HepG2 (cell line): ENCODE data around the gene CAMK2G.

ENCODE experiments used
- POLR2AphosphoS5 ChIP-seq: IDR thresholded peaks from 2 replicates; pipeline ENCODE4 v1.6.1; 2012; ENCODE audit warnings: low read depth, low read length
- TF ChIP-seq, protein P1 (sequence below): sonication (generic); formaldehyde crosslinking; IDR thresholded peaks from 2 replicates; pipeline ENCODE4 v1.4.0; 2020; ENCODE audit warnings: low read depth, missing genetic modification reagents

- no peak for TF ChIP-seq POLR2AphosphoS5
- TF ChIP-seq, protein P1, sequence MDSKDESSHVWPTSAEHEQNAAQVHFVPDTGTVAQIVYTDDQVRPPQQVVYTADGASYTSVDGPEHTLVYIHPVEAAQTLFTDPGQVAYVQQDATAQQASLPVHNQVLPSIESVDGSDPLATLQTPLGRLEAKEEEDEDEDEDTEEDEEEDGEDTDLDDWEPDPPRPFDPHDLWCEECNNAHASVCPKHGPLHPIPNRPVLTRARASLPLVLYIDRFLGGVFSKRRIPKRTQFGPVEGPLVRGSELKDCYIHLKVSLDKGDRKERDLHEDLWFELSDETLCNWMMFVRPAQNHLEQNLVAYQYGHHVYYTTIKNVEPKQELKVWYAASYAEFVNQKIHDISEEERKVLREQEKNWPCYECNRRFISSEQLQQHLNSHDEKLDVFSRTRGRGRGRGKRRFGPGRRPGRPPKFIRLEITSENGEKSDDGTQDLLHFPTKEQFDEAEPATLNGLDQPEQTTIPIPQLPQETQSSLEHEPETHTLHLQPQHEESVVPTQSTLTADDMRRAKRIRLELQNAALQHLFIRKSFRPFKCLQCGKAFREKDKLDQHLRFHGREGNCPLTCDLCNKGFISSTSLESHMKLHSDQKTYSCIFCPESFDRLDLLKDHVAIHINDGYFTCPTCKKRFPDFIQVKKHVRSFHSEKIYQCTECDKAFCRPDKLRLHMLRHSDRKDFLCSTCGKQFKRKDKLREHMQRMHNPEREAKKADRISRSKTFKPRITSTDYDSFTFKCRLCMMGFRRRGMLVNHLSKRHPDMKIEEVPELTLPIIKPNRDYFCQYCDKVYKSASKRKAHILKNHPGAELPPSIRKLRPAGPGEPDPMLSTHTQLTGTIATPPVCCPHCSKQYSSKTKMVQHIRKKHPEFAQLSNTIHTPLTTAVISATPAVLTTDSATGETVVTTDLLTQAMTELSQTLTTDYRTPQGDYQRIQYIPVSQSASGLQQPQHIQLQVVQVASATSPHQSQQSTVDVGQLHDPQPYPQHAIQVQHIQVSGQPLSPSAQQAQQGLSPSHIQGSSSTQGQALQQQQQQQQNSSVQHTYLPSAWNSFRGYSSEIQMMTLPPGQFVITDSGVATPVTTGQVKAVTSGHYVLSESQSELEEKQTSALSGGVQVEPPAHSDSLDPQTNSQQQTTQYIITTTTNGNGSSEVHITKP (CRISPR knock-in tag), result no peak
Measured at GRCh38 chr10:73847031-73847430, 27.3 kb downstream of the CAMK2G start.
